NOMO-1 treated with dmso at 0.1 percent for 144 hours (cell line): ENCODE data around the gene LAMA2.
"Not testable (repeated sequence)": the region's sequence is repeated elsewhere in the genome, so short reads cannot be mapped to it uniquely, and the experiment has no call there.

Experiments used
- DNase-seq: peaks from one replicate; lab custom pipeline; 2025; ENCODE audit not compliant: unreplicated experiment; lab: John Stamatoyannopoulos, UW

The LAMA2 gene

DNA sequence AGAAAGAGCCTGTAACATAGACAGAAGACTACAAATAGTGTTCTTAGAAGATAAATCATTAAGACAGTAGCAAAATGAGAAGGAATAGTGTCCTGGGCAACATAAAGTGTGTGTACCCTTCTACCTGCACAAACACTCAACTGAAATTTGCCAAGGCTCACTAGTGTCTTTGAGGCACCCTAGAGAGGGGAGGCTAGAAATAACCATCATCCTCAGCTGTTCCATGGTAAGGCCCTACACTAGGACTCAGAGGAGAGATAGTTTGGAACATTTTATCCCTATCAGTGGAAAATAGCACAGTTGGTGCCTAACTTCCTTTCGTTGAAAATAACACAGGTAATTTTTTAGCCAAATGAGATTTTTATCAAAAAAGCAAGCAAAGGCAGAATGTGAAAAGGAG, 230.7 kb downstream of the LAMA2 start:
- DNase-seq = no peak

DNA sequence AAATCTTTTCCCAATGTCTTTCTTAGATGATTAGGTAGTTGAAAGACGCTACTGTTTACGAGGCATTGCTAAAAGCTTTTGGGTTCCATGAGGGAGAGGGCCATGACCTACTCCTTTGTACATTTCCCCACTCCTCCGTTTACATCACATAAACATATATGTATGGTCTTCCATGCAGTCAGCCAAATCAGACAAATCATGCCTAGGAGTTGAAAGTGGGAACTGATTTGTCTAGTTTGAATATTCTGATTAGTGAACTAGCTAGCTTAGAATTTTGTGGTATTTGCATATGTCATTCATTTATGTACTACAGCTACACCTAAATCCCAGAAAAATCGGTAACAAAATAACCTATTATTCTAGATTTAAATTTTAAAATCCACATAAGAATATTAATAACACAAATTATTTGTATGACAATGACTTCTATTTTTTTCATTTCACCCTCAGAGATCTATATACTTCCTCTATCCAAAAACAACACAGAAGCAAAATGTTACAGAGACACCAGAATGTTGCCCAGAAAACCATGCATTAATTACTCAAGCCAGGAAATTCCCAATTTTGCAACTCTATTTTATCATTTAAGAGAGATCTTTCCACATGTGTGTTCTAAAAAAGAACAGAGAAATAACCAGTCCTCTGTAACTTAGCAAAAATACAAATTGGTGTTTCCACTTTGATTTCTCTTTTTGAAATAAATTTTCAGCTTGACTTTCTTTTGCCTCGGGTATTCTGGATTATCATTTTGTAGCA, 231.9 kb downstream of the LAMA2 start:
- DNase-seq = no peak

DNA sequence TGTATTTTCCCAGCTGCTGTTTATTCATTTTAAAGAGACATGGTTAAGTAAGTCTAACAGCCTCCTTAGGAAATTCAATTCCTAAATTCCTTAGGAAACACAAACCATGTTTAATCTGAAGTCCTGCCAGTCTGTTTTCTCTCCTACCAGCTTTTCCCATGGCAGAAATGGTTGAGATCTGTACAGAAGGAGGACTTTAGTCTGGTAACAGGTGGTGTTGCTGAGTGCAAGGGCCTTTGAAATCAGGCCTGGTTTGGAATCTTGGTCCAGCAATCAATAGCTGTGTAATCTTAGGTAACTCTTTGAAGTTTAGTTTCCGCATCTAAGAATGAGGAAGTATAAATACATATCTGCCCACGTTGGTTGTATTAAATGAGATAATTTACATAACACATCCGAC, 232.5 kb downstream of the LAMA2 start:
- DNase-seq = no peak

DNA sequence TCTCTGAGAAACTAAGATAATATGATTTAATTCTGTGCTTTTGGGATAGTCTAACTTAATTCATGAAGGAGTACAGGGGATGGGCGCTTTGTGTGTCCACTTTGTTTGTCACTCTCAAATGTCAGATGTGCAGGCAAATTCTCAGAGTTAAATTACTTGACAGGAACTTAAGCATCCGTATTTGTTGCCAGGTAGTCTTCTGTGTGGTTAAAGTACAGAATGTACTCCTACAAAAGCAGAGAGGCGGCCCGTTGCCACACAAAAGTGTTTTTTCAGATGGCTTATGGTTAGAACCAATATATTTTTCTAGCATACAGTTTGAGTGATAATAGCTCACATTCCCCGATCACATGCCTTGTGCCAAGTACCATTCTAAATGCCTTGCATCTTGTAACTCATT, 234.4 kb downstream of the LAMA2 start:
- no peak for DNase-seq

GRCh38 chr6:129120856-129121638, 238.1 kb downstream of the LAMA2 start:
- no peak for DNase-seq

DNA sequence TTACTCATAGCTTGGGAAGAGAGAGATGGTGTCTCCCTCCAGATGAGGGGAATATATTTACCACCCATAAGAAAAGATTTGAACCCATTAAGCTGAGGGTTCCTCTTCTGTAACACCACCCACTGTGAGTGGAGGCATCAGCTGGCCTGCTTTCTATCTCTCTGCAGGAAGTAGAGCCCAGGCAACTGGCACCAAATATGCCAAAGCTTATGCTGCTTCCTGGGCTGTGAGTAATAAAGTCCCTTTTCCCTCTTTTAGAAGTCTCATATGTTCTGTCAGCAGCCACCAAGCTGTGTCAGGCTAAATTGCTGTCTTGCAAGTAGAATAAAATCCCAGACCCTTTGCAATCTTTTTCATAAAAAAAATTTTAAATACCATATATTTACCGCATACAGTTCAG, 241.4 kb downstream of the LAMA2 start:
- DNase-seq = no peak

- DNase-seq = no peak
Observed at GRCh38 chr6:129130106-129130505, 247.2 kb downstream of the LAMA2 start.

DNA sequence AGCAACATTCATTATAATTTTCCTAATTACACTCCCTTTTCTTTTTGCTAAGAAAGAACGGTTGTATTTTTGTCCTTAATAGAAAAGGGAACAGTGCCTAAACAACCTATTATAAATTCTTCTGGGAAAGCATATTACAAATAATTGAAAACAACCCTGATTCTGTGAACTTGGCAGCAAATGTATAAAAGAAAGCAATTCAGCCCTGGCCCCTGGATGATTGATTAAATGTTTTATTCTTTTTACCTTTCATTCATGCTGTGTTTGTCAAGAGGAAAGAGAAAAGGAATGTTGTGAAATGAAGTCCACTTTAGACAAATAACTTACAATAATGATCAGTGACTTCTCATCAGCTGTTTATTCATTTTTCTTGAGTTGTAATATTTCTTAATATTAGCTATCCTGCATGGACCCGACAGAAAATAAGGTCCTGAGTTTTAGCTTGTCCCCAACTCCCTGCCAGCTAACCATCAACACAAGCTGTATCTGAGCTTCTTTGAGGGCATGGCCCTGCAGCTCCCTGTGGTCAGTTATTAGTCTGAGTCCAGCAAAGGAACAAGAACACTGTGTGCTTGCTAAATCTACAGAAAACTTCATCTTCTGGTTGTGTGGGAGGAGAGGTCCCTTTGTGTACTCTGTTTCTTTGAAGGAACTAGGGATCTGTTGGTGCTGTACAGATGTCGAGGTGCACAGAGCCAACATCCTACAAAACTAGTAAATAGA, 248.2 kb downstream of the LAMA2 start:
- DNase-seq = no peak

GRCh38 chr6:129133770-129134192, 250.8 kb downstream of the LAMA2 start:
- DNase-seq = no peak

DNA sequence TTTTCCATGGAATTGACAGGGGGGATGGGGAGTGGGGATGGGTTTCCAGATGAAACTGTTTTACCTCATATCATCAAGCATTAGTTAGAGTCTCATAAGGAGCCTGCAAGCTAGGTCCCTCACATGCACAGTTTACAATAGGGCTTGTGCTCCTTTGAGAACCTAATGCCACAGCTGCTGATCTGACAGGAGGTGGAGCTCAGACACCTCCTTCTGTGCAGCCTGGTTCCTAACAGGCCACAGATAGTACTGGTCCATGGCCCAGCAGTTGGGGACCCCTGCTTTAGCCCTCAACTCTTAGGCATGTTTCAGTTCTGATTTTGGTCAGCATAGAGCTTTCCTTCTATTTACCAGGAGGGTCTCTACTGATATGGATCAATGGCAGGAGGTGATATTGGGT, 251.6 kb downstream of the LAMA2 start:
- DNase-seq = no peak

DNA sequence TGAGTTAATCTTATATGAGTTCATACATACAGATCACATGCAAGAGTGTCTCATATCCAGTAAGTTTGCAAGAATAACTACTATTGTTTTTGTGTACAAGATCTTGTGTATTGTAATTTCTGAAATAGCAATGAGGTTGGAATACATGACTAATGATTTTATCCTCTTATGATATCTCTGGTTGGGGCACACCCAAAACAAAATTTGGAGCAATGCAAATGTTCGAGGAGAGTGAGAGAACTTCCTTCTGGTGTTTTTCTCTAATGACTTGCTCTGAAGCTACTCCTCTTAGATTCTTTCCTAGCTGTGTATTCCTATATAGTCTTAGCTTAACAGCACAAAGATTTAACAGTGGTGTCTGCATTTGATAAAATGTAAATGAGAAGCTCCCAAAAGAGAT, 252.5 kb downstream of the LAMA2 start:
- DNase-seq = no peak

DNA sequence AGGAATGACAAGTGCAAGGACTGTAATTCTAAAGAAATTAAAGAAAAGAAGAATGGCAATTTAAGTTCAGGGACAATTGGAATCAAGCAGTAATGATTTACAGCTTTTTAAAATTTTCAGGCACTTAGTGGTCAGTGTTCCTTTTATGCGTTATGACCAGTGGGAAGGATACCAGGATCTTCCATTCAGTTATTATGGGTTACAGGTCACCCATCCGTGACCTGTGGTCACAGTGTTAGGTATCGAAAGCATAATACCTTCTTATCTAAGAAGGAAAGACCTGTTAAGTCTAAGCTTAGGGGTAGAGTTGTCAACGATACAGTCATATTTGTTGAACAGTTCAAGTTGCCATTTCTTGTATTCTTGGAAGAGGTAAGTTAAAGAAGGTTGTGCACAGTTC, 253.8 kb downstream of the LAMA2 start:
- no peak for DNase-seq

DNA sequence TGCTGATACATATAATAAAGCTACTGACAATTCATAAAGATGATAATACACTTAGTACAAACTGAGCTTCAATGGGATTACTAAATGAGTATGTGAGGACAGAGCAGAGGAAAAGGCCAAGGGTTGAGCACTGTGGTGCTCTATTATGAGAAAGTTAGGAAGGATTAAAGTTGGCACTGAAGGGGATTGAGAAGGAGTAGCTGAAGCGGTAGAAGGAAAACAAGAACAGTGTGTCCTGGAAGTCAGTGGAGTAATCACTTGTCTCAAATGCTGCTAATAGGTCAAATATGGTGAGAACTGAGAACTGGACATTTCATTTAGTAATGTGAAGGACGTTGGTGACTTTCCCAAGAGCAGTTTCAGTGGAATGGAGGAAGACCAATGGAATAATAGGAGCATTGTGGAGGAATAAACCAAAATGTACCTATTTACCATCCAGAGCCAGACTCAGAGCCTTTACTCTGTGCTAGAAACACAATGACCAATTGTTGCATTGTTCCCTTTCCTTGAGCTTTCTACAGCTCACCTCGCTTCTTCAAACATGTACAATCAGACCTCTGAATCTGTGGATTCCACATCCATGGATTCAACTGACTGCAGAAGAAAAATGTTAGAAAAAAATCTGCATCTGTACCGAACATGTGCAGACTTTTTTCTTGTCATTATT, 255.9 kb downstream of the LAMA2 start:
- no peak for DNase-seq

- no peak for DNase-seq
Observed at GRCh38 chr6:129140526-129140925, 257.6 kb downstream of the LAMA2 start.

- DNase-seq = no peak
Observed at GRCh38 chr6:129141499-129141898, 258.6 kb downstream of the LAMA2 start.

DNA sequence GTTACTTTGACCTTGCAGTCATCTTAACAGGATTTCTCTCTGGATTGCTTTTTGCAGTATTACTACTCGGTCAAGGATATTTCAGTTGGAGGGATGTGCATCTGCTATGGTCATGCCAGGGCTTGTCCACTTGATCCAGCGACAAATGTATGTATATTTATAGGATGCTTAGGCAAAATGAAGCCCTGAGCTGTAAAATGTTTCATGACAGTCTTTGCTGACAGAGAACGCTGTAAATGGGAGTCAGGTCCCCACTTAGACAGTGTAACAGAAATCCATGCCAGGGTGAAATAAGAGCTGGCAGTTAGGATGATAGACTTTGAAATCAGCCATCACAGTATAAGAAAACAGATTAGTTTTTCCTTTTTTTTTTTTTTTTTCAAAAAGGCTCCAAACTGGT, 264.0 kb downstream of the LAMA2 start:
- DNase-seq = no peak

DNA sequence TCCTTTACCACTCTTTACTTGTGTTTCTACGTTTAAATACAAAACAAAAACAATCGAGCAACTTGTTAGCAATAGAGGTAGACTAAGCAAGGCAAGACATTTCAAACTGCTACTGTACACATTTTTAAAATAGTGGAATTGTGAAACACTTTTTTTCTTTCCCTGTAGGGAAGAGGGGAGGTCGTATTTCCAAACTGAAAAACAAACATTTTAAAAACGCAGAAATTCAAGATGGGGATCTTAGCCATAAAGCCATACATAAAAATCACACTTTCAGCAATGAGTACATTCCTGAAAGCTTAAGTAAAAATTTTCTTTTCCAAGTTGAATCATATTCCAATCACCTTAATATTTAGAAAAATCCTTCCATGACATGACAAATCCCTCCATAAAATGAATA, 267.6 kb downstream of the LAMA2 start:
- DNase-seq = no peak

DNA sequence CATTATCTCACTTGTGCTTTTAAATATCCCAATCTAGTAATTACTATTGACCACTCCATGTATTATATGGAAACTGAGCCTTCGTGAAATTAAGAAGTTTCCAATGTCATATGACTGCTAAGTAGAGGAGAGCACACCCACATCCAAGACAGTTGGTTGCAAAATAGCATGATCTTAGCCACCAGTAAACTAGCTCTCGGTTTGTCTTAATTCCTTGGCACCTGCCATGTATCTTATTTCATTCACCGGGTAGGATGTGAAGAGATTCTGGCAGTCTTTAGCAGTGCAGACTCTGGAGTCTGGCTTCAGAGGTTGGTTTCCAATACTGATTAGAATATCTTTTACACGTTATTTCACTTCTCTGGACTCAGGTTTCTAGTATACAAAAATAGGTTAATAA, 270.3 kb downstream of the LAMA2 start:
- DNase-seq = no peak

GRCh38 chr6:129159242-129159641, 276.3 kb downstream of the LAMA2 start:
- DNase-seq = not testable (repeated sequence)

GRCh38 chr6:129162605-129163004, 279.7 kb downstream of the LAMA2 start:
- DNase-seq = no peak

DNA sequence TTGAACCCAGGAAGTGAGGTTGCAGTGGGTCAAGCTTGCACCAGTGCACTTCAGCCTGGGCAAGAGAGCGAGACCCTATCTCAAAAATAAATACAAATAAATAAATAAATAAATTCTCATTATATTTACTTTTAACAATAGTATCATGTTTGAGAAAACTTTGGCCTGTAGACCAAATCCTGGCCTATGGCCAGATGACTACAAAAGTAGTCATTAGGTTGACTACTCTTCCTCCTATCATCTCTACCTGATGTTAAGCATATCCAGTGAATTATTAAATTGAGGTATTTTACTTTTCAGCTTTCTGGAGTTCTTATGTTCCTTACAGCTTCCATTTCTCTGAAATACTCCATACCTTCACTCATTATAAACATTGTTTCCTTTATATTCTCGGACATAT, 280.6 kb downstream of the LAMA2 start:
- DNase-seq = no peak
